HTR-8/SVneo (cell line): ENCODE data around the gene FOXP1.

Source experiments
- DNase-seq: peaks from one replicate; pipeline ENCODE4 v3.0.0; 2011; ENCODE audit warnings: low spot score, mixed read lengths; ENCODE audit not compliant: insufficient read length
- FAIRE-seq: peaks from 2 replicates; lab custom pipeline; 2011; peaks lifted over from hg19 to GRCh38; lab: Jason Lieb, UNC

FOXP1 gene

GRCh38 chr3:71566776-71567175 lies 16.8 kb downstream of the FOXP1 start:
- no peak for DNase-seq
- no peak for FAIRE-seq

GRCh38 chr3:71565976-71566375 lies 17.6 kb downstream of the FOXP1 start:
- FAIRE-seq: no peak
- no peak for DNase-seq

GRCh38 chr3:71565316-71565715 lies 18.2 kb downstream of the FOXP1 start:
- DNase-seq (no peak), FAIRE-seq (no peak)

GRCh38 chr3:71564361-71564760 lies 19.2 kb downstream of the FOXP1 start:
- no peak for FAIRE-seq

GRCh38 chr3:71563827-71564226 lies 19.7 kb downstream of the FOXP1 start:
- FAIRE-seq: no peak
- DNase-seq: no peak

More at GRCh38 chr3:71564361-71564760, 19.2 kb downstream of the FOXP1 start:
- no peak for DNase-seq

- DNase-seq (no peak), FAIRE-seq (peak; percentile 49)
These were observed 20.6 kb downstream of the FOXP1 start for GRCh38 chr3:71562938-71563337.

GRCh38 chr3:71560665-71561064 lies 22.9 kb downstream of the FOXP1 start:
- FAIRE-seq (no peak), DNase-seq (no peak)

- DNase-seq (no peak), FAIRE-seq (no peak)
These were observed 23.9 kb downstream of the FOXP1 start for GRCh38 chr3:71559578-71560162.

- FAIRE-seq (no peak), DNase-seq (no peak)
These were observed 24.5 kb downstream of the FOXP1 start for GRCh38 chr3:71559021-71559420.

GRCh38 chr3:71554649-71555048 lies 28.9 kb downstream of the FOXP1 start:
- DNase-seq (no peak), FAIRE-seq (no peak)

GRCh38 chr3:71551311-71551919 lies 32.1 kb downstream of the FOXP1 start:
- no peak for FAIRE-seq

GRCh38 chr3:71549951-71550350 lies 33.6 kb downstream of the FOXP1 start:
- DNase-seq (no peak), FAIRE-seq (no peak)

More at GRCh38 chr3:71551311-71551919, 32.1 kb downstream of the FOXP1 start:
- DNase-seq: no peak

GRCh38 chr3:71548705-71549384 lies 34.7 kb downstream of the FOXP1 start:
- FAIRE-seq (no peak), DNase-seq (no peak)

GRCh38 chr3:71547249-71548198 lies 36.0 kb downstream of the FOXP1 start:
- FAIRE-seq: no peak
- no peak for DNase-seq

GRCh38 chr3:71546821-71547220 lies 36.7 kb downstream of the FOXP1 start:
- no peak for DNase-seq
- no peak for FAIRE-seq

- FAIRE-seq: no peak
These were observed 38.2 kb downstream of the FOXP1 start for GRCh38 chr3:71545330-71545729.

GRCh38 chr3:71543371-71544016 lies 40.0 kb downstream of the FOXP1 start:
- FAIRE-seq (peak; percentile 26), DNase-seq (no peak)

More at GRCh38 chr3:71545330-71545729, 38.2 kb downstream of the FOXP1 start:
- no peak for DNase-seq

- FAIRE-seq (peak; percentile 40), DNase-seq (no peak)
These were observed 40.8 kb downstream of the FOXP1 start for GRCh38 chr3:71542521-71543370.

GRCh38 chr3:71541313-71541712 lies 42.2 kb downstream of the FOXP1 start:
- no peak for DNase-seq
- FAIRE-seq: no peak
